ENCODE measurements around the gene INSIG1. TPM values are rescaled to one million over a fixed set of nuclear protein-coding genes. Genes with fewer than 3 reads are reported as not detected.

INSIG1 gene
- total and polyA plus RNA-seq, 2 experiments from 2014 or later = 70.3 to 131 TPM

DNA sequence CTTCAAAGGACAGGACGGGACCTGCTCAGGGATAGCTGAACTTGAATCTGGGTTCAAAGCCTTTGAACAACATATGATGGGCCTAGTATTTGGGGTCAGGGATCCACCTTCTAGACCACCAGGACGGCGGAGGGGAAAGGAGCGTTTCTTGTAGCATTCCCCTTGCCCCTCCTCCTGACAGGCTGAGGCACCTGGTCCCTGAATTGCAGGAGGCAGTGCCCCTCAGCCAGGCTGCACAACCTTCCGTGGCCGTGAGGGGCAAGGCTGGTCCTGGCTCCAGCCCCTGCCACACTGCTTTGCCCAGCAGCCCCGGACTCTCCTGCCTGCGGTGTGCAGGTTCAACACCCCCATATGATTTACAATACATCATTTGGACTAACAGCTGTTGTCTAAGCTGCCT is 58.1 kb downstream of the INSIG1 start (continued):
- TF ChIP-seq, protein P1, sequence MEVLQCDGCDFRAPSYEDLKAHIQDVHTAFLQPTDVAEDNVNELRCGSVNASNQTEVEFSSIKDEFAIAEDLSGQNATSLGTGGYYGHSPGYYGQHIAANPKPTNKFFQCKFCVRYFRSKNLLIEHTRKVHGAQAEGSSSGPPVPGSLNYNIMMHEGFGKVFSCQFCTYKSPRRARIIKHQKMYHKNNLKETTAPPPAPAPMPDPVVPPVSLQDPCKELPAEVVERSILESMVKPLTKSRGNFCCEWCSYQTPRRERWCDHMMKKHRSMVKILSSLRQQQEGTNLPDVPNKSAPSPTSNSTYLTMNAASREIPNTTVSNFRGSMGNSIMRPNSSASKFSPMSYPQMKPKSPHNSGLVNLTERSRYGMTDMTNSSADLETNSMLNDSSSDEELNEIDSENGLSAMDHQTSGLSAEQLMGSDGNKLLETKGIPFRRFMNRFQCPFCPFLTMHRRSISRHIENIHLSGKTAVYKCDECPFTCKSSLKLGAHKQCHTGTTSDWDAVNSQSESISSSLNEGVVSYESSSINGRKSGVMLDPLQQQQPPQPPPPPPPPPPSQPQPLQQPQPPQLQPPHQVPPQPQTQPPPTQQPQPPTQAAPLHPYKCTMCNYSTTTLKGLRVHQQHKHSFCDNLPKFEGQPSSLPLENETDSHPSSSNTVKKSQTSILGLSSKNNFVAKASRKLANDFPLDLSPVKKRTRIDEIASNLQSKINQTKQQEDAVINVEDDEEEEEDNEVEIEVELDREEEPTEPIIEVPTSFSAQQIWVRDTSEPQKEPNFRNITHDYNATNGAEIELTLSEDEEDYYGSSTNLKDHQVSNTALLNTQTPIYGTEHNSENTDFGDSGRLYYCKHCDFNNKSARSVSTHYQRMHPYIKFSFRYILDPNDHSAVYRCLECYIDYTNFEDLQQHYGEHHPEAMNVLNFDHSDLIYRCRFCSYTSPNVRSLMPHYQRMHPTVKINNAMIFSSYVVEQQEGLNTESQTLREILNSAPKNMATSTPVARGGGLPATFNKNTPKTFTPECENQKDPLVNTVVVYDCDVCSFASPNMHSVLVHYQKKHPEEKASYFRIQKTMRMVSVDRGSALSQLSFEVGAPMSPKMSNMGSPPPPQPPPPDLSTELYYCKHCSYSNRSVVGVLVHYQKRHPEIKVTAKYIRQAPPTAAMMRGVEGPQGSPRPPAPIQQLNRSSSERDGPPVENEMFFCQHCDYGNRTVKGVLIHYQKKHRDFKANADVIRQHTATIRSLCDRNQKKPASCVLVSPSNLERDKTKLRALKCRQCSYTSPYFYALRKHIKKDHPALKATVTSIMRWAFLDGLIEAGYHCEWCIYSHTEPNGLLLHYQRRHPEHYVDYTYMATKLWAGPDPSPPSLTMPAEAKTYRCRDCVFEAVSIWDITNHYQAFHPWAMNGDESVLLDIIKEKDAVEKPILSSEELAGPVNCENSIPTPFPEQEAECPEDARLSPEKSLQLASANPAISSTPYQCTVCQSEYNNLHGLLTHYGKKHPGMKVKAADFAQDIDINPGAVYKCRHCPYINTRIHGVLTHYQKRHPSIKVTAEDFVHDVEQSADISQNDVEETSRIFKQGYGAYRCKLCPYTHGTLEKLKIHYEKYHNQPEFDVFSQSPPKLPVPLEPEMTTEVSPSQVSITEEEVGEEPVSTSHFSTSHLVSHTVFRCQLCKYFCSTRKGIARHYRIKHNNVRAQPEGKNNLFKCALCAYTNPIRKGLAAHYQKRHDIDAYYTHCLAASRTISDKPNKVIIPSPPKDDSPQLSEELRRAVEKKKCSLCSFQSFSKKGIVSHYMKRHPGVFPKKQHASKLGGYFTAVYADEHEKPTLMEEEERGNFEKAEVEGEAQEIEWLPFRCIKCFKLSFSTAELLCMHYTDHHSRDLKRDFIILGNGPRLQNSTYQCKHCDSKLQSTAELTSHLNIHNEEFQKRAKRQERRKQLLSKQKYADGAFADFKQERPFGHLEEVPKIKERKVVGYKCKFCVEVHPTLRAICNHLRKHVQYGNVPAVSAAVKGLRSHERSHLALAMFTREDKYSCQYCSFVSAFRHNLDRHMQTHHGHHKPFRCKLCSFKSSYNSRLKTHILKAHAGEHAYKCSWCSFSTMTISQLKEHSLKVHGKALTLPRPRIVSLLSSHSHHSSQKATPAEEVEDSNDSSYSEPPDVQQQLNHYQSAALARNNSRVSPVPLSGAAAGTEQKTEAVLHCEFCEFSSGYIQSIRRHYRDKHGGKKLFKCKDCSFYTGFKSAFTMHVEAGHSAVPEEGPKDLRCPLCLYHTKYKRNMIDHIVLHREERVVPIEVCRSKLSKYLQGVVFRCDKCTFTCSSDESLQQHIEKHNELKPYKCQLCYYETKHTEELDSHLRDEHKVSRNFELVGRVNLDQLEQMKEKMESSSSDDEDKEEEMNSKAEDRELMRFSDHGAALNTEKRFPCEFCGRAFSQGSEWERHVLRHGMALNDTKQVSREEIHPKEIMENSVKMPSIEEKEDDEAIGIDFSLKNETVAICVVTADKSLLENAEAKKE (CRISPR knock-in tag; IDR thresholded peaks at IDR 0.05) = no peak
- TF ChIP-seq CREB1 (CRISPR knock-in tag; IDR thresholded peaks at IDR 0.05; ENCODE audit: low read depth) = no peak
- TF ChIP-seq, protein P2, sequence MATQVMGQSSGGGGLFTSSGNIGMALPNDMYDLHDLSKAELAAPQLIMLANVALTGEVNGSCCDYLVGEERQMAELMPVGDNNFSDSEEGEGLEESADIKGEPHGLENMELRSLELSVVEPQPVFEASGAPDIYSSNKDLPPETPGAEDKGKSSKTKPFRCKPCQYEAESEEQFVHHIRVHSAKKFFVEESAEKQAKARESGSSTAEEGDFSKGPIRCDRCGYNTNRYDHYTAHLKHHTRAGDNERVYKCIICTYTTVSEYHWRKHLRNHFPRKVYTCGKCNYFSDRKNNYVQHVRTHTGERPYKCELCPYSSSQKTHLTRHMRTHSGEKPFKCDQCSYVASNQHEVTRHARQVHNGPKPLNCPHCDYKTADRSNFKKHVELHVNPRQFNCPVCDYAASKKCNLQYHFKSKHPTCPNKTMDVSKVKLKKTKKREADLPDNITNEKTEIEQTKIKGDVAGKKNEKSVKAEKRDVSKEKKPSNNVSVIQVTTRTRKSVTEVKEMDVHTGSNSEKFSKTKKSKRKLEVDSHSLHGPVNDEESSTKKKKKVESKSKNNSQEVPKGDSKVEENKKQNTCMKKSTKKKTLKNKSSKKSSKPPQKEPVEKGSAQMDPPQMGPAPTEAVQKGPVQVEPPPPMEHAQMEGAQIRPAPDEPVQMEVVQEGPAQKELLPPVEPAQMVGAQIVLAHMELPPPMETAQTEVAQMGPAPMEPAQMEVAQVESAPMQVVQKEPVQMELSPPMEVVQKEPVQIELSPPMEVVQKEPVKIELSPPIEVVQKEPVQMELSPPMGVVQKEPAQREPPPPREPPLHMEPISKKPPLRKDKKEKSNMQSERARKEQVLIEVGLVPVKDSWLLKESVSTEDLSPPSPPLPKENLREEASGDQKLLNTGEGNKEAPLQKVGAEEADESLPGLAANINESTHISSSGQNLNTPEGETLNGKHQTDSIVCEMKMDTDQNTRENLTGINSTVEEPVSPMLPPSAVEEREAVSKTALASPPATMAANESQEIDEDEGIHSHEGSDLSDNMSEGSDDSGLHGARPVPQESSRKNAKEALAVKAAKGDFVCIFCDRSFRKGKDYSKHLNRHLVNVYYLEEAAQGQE (IDR thresholded peaks at IDR 0.05; ENCODE audit: unreplicated experiment) = no peak
- no peak for TF ChIP-seq EZH2phosphoT487 (IDR thresholded peaks at IDR 0.05; ENCODE audit: unreplicated experiment)
- TF ChIP-seq STAT1 (IDR thresholded peaks at IDR 0.05; ENCODE audit: unreplicated experiment) = no peak
- TF ChIP-seq, protein P3, sequence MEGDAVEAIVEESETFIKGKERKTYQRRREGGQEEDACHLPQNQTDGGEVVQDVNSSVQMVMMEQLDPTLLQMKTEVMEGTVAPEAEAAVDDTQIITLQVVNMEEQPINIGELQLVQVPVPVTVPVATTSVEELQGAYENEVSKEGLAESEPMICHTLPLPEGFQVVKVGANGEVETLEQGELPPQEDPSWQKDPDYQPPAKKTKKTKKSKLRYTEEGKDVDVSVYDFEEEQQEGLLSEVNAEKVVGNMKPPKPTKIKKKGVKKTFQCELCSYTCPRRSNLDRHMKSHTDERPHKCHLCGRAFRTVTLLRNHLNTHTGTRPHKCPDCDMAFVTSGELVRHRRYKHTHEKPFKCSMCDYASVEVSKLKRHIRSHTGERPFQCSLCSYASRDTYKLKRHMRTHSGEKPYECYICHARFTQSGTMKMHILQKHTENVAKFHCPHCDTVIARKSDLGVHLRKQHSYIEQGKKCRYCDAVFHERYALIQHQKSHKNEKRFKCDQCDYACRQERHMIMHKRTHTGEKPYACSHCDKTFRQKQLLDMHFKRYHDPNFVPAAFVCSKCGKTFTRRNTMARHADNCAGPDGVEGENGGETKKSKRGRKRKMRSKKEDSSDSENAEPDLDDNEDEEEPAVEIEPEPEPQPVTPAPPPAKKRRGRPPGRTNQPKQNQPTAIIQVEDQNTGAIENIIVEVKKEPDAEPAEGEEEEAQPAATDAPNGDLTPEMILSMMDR (conservative IDR thresholded peaks at IDR 0.05; ENCODE audit: low read depth in 2 of 2) = no peak
- TF ChIP-seq ZNF331 (CRISPR knock-in tag; IDR thresholded peaks at IDR 0.05; ENCODE audit: low read depth) = no peak
- TF ChIP-seq EZH2 (IDR thresholded peaks at IDR 0.05; ENCODE audit: low read depth, unreplicated experiment) = no peak
- TF ChIP-seq POLR2AphosphoS5 (IDR thresholded peaks at IDR 0.05; ENCODE audit: low read depth) = no peak
- TF ChIP-seq NANOG (IDR thresholded peaks at IDR 0.05; ENCODE audit: borderline replicate concordance) = no peak
- no peak for TF ChIP-seq ZNF114 (CRISPR knock-in tag; IDR thresholded peaks at IDR 0.05)

All from GM23338 (cell line).